Uterus (tissue), 2 donors: Measurements from ENCODE around the gene TRAPPC12.
A peak's percentile ranks its signal among the peaks of the same experiment; 100 is the strongest.

Source experiments
- POLR2A ChIP-seq, 2 donors: fragments of 450-650 bp; IDR thresholded peaks; one replicate each; pipeline ENCODE4 v1.6.1; 2016; ENCODE audit warnings: antibody characterized with exemption in 2 of 2, mild to moderate bottlenecking in 1 of 2, moderate library complexity in 1 of 2
- TF ChIP-seq, protein P1 (sequence below), 4 experiments: fragments of 200-600 bp in 2 of 4; fragments of 450-650 bp in 2 of 4; sonication (generic) in 2 of 4; IDR thresholded peaks; one replicate each; pipeline ENCODE4 v1.5.1; 2016 to 2019; ENCODE audit warnings: antibody characterized with exemption in 4 of 4, mild to moderate bottlenecking in 2 of 4, moderate library complexity in 1 of 4

DNA sequence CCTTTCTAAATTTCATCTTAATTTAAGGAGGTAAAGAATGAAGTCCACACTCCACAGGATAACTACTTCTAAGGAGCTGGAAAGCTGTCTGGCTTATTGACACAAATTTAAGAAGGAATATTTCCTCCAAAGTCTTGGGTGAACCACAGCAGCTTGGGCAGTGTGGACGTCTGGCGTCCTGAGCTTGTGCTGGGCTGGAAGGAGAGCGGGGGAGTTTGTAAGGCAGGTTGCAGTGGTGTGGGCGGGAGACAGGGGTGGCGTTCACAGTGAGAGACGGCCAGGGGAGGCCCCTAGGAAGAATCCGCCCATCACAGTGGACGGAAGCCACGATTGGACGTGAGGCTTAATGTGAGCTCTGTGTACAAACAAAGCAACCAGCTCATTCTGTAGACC lies 114.1 kb downstream of the TRAPPC12 start:
- TF ChIP-seq, protein P1, sequence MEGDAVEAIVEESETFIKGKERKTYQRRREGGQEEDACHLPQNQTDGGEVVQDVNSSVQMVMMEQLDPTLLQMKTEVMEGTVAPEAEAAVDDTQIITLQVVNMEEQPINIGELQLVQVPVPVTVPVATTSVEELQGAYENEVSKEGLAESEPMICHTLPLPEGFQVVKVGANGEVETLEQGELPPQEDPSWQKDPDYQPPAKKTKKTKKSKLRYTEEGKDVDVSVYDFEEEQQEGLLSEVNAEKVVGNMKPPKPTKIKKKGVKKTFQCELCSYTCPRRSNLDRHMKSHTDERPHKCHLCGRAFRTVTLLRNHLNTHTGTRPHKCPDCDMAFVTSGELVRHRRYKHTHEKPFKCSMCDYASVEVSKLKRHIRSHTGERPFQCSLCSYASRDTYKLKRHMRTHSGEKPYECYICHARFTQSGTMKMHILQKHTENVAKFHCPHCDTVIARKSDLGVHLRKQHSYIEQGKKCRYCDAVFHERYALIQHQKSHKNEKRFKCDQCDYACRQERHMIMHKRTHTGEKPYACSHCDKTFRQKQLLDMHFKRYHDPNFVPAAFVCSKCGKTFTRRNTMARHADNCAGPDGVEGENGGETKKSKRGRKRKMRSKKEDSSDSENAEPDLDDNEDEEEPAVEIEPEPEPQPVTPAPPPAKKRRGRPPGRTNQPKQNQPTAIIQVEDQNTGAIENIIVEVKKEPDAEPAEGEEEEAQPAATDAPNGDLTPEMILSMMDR (IDR thresholded peaks at IDR 0.05) = no peak
- TF ChIP-seq POLR2A (IDR thresholded peaks at IDR 0.05) = peak; percentile 44 to 56
